Measurements from ENCODE around the gene RAD51AP1. TPM values are rescaled to one million over a fixed set of nuclear protein-coding genes. Genes with fewer than 3 reads are reported as not detected.

RAD51AP1 gene
- total RNA-seq, 1 donor from 2014 or later, result 3.8 TPM

- Mint-ChIP-seq H3K4me3 (ENCODE audit: unreplicated experiment) (peak within 1 kb of the TSS; percentile 76), H3K36me3 (ENCODE audit: low read depth) (no peaks in the 10 kb centered on the region), H3K4me1 (ENCODE audit: low read depth) (peaks cover 10% of the 10 kb centered on the region), H3K27ac (ENCODE audit: unreplicated experiment) (peak within 1 kb of the TSS; percentile 73), H3K27me3 (ENCODE audit: low read depth) (no peaks in the 10 kb centered on the region), H3K9me3 (ENCODE audit: low read depth) (no peaks in the 10 kb centered on the region)
- no peak for DNase-seq (ENCODE audit: low spot score)
- no peak for TF ChIP-seq CTCF (IDR thresholded peaks at IDR 0.05)
These were observed 23.5 kb downstream of the RAD51AP1 start, which contains the start of gene DYRK4 for GRCh38 chr12:4562034-4562657. TSS of gene DYRK4 (plus strand) at chr12:4562208. CDS start at chr12:4562246, 38 bp downstream.

- peaks cover 9% of the 10 kb centered on the region for H3K4me1 Mint-ChIP-seq (ENCODE audit: low read depth)
- no peak overlapping the region for H3K27ac Mint-ChIP-seq (ENCODE audit: unreplicated experiment)
- no peaks in the 10 kb centered on the region for H3K9me3 Mint-ChIP-seq (ENCODE audit: low read depth)
- H3K27me3 Mint-ChIP-seq (ENCODE audit: low read depth), result no peaks in the 10 kb centered on the region
- H3K4me3 Mint-ChIP-seq (ENCODE audit: unreplicated experiment), result no peak overlapping the region
- TF ChIP-seq CTCF (IDR thresholded peaks at IDR 0.05), result no peak
- no peak for DNase-seq (ENCODE audit: low spot score)
- H3K36me3 Mint-ChIP-seq (ENCODE audit: low read depth), result no peaks in the 10 kb centered on the region
These were observed 24.6 kb downstream of the RAD51AP1 start for GRCh38 chr12:4563336-4563735.

- Mint-ChIP-seq H3K4me3 (ENCODE audit: unreplicated experiment) (no peak overlapping the region), H3K36me3 (ENCODE audit: low read depth) (no peaks in the 10 kb centered on the region), H3K27me3 (ENCODE audit: low read depth) (no peaks in the 10 kb centered on the region), H3K9me3 (ENCODE audit: low read depth) (no peaks in the 10 kb centered on the region), H3K4me1 (ENCODE audit: low read depth) (peaks cover 9% of the 10 kb centered on the region), H3K27ac (ENCODE audit: unreplicated experiment) (no peak overlapping the region)
- DNase-seq (ENCODE audit: low spot score), result no peak
- no peak for TF ChIP-seq CTCF (IDR thresholded peaks at IDR 0.05)
These were observed 26.1 kb downstream of the RAD51AP1 start for GRCh38 chr12:4564818-4565217.

- H3K9me3 Mint-ChIP-seq (ENCODE audit: low read depth), result no peaks in the 10 kb centered on the region
- peaks cover 9% of the 10 kb centered on the region for H3K4me1 Mint-ChIP-seq (ENCODE audit: low read depth)
- H3K27ac Mint-ChIP-seq (ENCODE audit: unreplicated experiment), result no peak overlapping the region
- DNase-seq (ENCODE audit: low spot score), result no peak
- no peaks in the 10 kb centered on the region for H3K27me3 Mint-ChIP-seq (ENCODE audit: low read depth)
- no peak for TF ChIP-seq CTCF (IDR thresholded peaks at IDR 0.05)
- H3K4me3 Mint-ChIP-seq (ENCODE audit: unreplicated experiment), result no peak overlapping the region
- no peaks in the 10 kb centered on the region for H3K36me3 Mint-ChIP-seq (ENCODE audit: low read depth)
These were observed 27.8 kb downstream of the RAD51AP1 start for GRCh38 chr12:4566474-4566873.

- Mint-ChIP-seq H3K27me3 (ENCODE audit: low read depth) (no peaks in the 10 kb centered on the region), H3K36me3 (ENCODE audit: low read depth) (no peaks in the 10 kb centered on the region), H3K4me3 (ENCODE audit: unreplicated experiment) (no peak overlapping the region), H3K9me3 (ENCODE audit: low read depth) (no peaks in the 10 kb centered on the region), H3K4me1 (ENCODE audit: low read depth) (peaks cover 6% of the 10 kb centered on the region), H3K27ac (ENCODE audit: unreplicated experiment) (no peak overlapping the region)
- DNase-seq (ENCODE audit: low spot score), result no peak
- no peak for TF ChIP-seq CTCF (IDR thresholded peaks at IDR 0.05)
These were observed 28.6 kb downstream of the RAD51AP1 start for GRCh38 chr12:4567073-4567881.

Measured in chondrocyte (in vitro differentiated cells).